SJSA1 (cell line): ENCODE results near the gene CYBRD1. TPM values are rescaled to one million over a fixed set of nuclear protein-coding genes. Genes with fewer than 3 reads are reported as not detected.

Source experiments
- DNase-seq, 2 experiments: peaks; one replicate each; pipeline ENCODE4 v3.0.0-alpha.2; 2015 to 2020; ENCODE audit warnings: low spot score in 2 of 2, low read depth in 1 of 2
- H3K27ac ChIP-seq: fragments of 250-450 bp; sonication (Bioruptor Pico); 2 replicates; pipeline ENCODE4 v1.5.1; 2020; ENCODE audit warnings: mild to moderate bottlenecking, moderate library complexity
- H3K27me3 ChIP-seq: fragments of 250-450 bp; sonication (Bioruptor Pico); replicated peaks from 2 replicates; pipeline ENCODE4 v1.5.1; 2020; ENCODE audit warnings: mild to moderate bottlenecking, moderate library complexity
- H3K36me3 ChIP-seq: fragments of 250-450 bp; sonication (Bioruptor Pico); 2 replicates; pipeline ENCODE4 v1.5.1; 2020; ENCODE audit warnings: mild to moderate bottlenecking
- H3K4me1 ChIP-seq: fragments of 250-450 bp; sonication (Bioruptor Pico); replicated peaks from 2 replicates; pipeline ENCODE4 v1.6.1; 2021; ENCODE audit warnings: mild to moderate bottlenecking
- H3K4me3 ChIP-seq: fragments of 250-450 bp; sonication (Bioruptor Pico); 2 replicates; pipeline ENCODE4 v1.5.1; 2020; ENCODE audit warnings: mild to moderate bottlenecking
- H3K9me3 ChIP-seq: fragments of 250-450 bp; sonication (Bioruptor Pico); replicated peaks from 2 replicates; pipeline ENCODE4 v1.5.1; 2020; ENCODE audit warnings: mild to moderate bottlenecking
- total RNA-seq: library from RNA; depleted of rRNA; stranded (reverse); fragments of >200 nt; shearing (Covaris generic); gene quantifications from 2 replicates; pipeline ENCODE4 v1.2.3, GENCODE V29; 2014

The CYBRD1 gene
- total RNA-seq, 1 experiment from 2014 or later: 66.5 TPM

- H3K27ac ChIP-seq: no peak overlapping the region
- H3K4me1 ChIP-seq: no peaks in the 10 kb centered on the region
- H3K4me3 ChIP-seq: no peak overlapping the region
- H3K27me3 ChIP-seq: no peaks in the 10 kb centered on the region
- no peak for DNase-seq
- peaks cover 2% of the 10 kb centered on the region; the same call in 1 of the 2 replicates for H3K36me3 ChIP-seq
- no peaks in the 10 kb centered on the region for H3K9me3 ChIP-seq
Observed at GRCh38 chr2:171547720-171548119, 25.4 kb downstream of the CYBRD1 start.

- no peaks in the 10 kb centered on the region for H3K27me3 ChIP-seq
- H3K9me3 ChIP-seq: no peaks in the 10 kb centered on the region
- DNase-seq: no peak
- no peaks in the 10 kb centered on the region; the same call in 1 of the 2 replicates for H3K4me1 ChIP-seq
- no peak overlapping the region for H3K27ac ChIP-seq
- no peaks in the 10 kb centered on the region; the same call in 1 of the 2 replicates for H3K36me3 ChIP-seq
- no peak overlapping the region for H3K4me3 ChIP-seq
Observed at GRCh38 chr2:171550613-171551012, 28.3 kb downstream of the CYBRD1 start.

- H3K27ac ChIP-seq: no peak overlapping the region
- H3K9me3 ChIP-seq: no peaks in the 10 kb centered on the region
- no peak for DNase-seq
- H3K4me1 ChIP-seq: no peaks in the 10 kb centered on the region; the same call in 1 of the 2 replicates
- H3K27me3 ChIP-seq: no peaks in the 10 kb centered on the region
- no peak overlapping the region for H3K4me3 ChIP-seq
- no peaks in the 10 kb centered on the region for H3K36me3 ChIP-seq
Observed at GRCh38 chr2:171551836-171552235, 29.6 kb downstream of the CYBRD1 start.

GRCh38 chr2:171553236-171553635 lies 31.0 kb downstream of the CYBRD1 start:
- no peaks in the 10 kb centered on the region; the same call in 1 of the 2 replicates for H3K4me1 ChIP-seq
- no peak overlapping the region for H3K4me3 ChIP-seq
- H3K27me3 ChIP-seq: no peaks in the 10 kb centered on the region
- H3K27ac ChIP-seq: peak overlapping the region; percentile 63
- H3K36me3 ChIP-seq: no peaks in the 10 kb centered on the region
- no peaks in the 10 kb centered on the region for H3K9me3 ChIP-seq
- no peak for DNase-seq

DNA sequence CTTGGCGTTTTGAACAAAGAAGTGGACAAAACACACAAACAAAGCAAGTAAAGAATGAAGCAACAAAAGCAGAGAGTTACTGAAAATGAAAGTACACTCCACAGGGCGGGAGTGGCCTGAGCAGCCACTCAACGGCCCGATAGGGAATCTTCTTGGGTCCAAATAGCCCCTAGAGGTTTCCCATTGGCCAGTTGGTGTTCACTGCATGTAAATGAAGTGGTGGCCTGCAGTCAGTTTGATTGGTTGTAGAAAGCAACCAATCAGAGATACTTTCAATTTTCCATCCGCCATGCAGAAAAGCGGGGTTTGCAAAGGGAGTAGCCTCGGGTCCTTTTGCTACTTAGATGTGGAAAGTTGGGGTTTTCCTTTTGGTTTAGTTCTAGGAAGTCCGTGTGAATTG lies 31.6 kb downstream of the CYBRD1 start:
- Histone ChIP-seq H3K27me3 (no peaks in the 10 kb centered on the region), H3K9me3 (no peaks in the 10 kb centered on the region), H3K36me3 (no peaks in the 10 kb centered on the region), H3K4me3 (peak overlapping the region; percentile 36), H3K4me1 (no peaks in the 10 kb centered on the region; the same call in 1 of the 2 replicates), H3K27ac (peak overlapping the region; percentile 63)
- DNase-seq: peak; percentile 85 to 93

- no peaks in the 10 kb centered on the region for H3K36me3 ChIP-seq
- no peaks in the 10 kb centered on the region for H3K27me3 ChIP-seq
- DNase-seq: no peak
- H3K9me3 ChIP-seq: no peaks in the 10 kb centered on the region
- H3K27ac ChIP-seq: no peak overlapping the region
- no peaks in the 10 kb centered on the region; the same call in 1 of the 2 replicates for H3K4me1 ChIP-seq
- H3K4me3 ChIP-seq: no peak overlapping the region
Observed at GRCh38 chr2:171554991-171555615, 32.8 kb downstream of the CYBRD1 start.

- H3K4me1 ChIP-seq: no peaks in the 10 kb centered on the region; the same call in 1 of the 2 replicates
- no peak overlapping the region for H3K4me3 ChIP-seq
- H3K27ac ChIP-seq: no peak overlapping the region
- no peaks in the 10 kb centered on the region for H3K9me3 ChIP-seq
- no peaks in the 10 kb centered on the region for H3K36me3 ChIP-seq
- no peaks in the 10 kb centered on the region for H3K27me3 ChIP-seq
- no peak for DNase-seq
Observed at GRCh38 chr2:171557363-171557762, 35.1 kb downstream of the CYBRD1 start.

GRCh38 chr2:171563301-171563700 lies 41.0 kb downstream of the CYBRD1 start:
- H3K4me1 ChIP-seq: no peaks in the 10 kb centered on the region
- H3K27me3 ChIP-seq: no peaks in the 10 kb centered on the region
- H3K27ac ChIP-seq: no peak overlapping the region
- no peak overlapping the region for H3K4me3 ChIP-seq
- no peaks in the 10 kb centered on the region for H3K9me3 ChIP-seq
- H3K36me3 ChIP-seq: no peaks in the 10 kb centered on the region
- no peak for DNase-seq

GRCh38 chr2:171564463-171564862 lies 42.2 kb downstream of the CYBRD1 start:
- Histone ChIP-seq H3K9me3 (no peaks in the 10 kb centered on the region), H3K4me3 (no peak overlapping the region), H3K27ac (no peak overlapping the region), H3K36me3 (no peaks in the 10 kb centered on the region), H3K4me1 (no peaks in the 10 kb centered on the region), H3K27me3 (no peaks in the 10 kb centered on the region)
- DNase-seq: no peak

DNA sequence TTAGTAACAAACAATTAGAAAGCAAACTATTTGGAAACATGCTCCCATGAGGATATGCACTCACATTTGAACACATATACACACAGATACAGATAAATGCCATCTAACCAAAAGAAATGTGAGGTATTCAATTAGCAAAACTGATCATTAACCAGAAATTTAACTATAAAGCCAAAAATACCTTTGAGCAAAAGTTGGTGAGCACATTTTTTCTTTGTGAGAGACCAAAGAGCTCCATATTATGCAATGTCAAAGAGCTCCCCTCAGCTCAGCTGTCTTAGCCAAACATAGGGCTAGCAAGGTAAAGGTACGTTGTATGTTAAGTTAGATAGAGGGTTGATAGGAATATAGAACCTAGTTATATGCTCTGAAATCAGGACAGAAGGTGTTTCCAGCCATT lies 43.8 kb downstream of the CYBRD1 start:
- Histone ChIP-seq H3K36me3 (no peaks in the 10 kb centered on the region), H3K4me1 (no peaks in the 10 kb centered on the region), H3K9me3 (no peaks in the 10 kb centered on the region), H3K27ac (no peak overlapping the region), H3K4me3 (no peak overlapping the region), H3K27me3 (no peaks in the 10 kb centered on the region)
- DNase-seq: no peak

GRCh38 chr2:171566753-171567152 lies 44.5 kb downstream of the CYBRD1 start:
- no peak overlapping the region for H3K27ac ChIP-seq
- H3K4me3 ChIP-seq: no peak overlapping the region
- no peaks in the 10 kb centered on the region for H3K36me3 ChIP-seq
- H3K4me1 ChIP-seq: no peaks in the 10 kb centered on the region
- DNase-seq: no peak
- H3K27me3 ChIP-seq: no peaks in the 10 kb centered on the region
- no peaks in the 10 kb centered on the region for H3K9me3 ChIP-seq

GRCh38 chr2:171568089-171568488 lies 45.8 kb downstream of the CYBRD1 start:
- Histone ChIP-seq H3K4me1 (no peaks in the 10 kb centered on the region), H3K36me3 (no peaks in the 10 kb centered on the region), H3K9me3 (no peaks in the 10 kb centered on the region), H3K4me3 (no peak overlapping the region), H3K27ac (no peak overlapping the region), H3K27me3 (no peaks in the 10 kb centered on the region)
- DNase-seq: no peak

GRCh38 chr2:171571721-171572120 lies 49.4 kb downstream of the CYBRD1 start:
- Histone ChIP-seq H3K36me3 (no peaks in the 10 kb centered on the region), H3K4me3 (no peak overlapping the region), H3K4me1 (no peaks in the 10 kb centered on the region), H3K9me3 (no peaks in the 10 kb centered on the region), H3K27ac (no peak overlapping the region), H3K27me3 (no peaks in the 10 kb centered on the region)
- no peak for DNase-seq

DNA sequence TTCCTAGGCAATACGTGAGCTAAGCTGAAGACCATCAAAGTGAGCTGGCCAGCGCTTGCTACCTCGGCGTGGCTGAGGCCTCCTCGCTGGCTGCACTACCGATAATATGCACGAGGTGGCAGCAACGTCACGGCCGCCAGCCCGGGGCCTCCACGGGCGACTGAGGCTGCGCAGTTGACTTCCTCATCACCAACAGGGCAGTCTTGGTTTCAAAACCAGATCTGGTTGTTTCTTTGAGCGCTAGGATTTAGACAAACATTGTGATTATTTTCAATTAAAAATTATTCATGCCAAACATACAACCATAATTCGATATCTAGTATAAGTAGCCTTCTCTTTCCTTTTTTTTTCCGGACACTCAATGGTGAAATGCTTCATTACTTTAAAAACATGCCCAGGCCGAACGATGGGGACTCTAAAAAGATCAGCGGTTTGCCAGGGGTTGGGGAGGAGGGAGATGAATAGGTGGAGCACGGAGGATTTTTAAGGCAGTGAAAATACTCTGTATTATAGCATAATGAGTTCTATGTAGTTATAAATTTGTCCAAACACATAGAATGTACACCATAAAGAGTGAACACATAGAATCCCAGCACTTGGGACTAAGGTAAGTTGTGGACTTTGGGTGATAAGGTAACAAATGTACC lies 52.0 kb downstream of the CYBRD1 start:
- no peak overlapping the region for H3K27ac ChIP-seq
- no peaks in the 10 kb centered on the region for H3K27me3 ChIP-seq
- H3K36me3 ChIP-seq: no peaks in the 10 kb centered on the region
- DNase-seq: peak; percentile 55 to 72
- no peak overlapping the region for H3K4me3 ChIP-seq
- H3K9me3 ChIP-seq: no peaks in the 10 kb centered on the region
- H3K4me1 ChIP-seq: no peaks in the 10 kb centered on the region
